ENCODE results near the gene DEFB129.

GRCh38 chr20:271069-271468, 44.0 kb downstream of the DEFB129 start:
- no peak for TF ChIP-seq CTCF (IDR thresholded peaks at IDR 0.05)
- TF ChIP-seq POLR2AphosphoS5 (IDR thresholded peaks at IDR 0.05; ENCODE audit: insufficient read depth in 1 of 2, low read depth in 1 of 2), result no peak
- TF ChIP-seq POLR2A (IDR thresholded peaks at IDR 0.05), result no peak

Measured in vagina (tissue), 2 donors.